ENCODE results near the gene ISG20.

Gene ISG20

GRCh38 chr15:88695101-88695500 lies 56.3 kb downstream of the ISG20 start:
- DNase-seq = no peak

DNA sequence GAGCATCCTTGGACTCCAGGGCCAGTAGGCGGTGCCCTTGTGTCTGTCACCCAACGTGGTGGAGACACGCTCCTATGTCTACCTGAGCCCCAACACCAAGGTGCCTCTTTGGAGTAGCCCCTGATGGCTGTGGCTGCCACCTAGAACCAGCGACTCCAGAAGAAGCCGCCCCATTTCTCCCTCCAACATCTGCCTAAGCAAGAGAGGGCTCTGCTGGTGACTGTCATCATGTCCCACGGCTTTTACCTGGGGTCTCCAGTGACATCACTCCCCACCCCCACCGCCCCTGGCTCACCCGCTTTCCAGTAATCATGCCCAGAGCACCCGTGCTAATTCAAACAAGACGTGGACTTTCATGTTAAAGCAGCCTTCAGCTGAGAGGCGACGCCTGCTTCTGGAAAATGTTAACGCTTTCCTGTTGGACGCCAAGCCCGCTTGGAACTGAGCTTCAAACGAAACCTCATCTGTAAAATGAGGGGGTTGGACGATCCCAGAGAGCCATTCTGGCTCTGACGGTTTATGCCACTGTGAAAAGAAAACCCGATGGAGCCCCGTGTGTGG lies 57.0 kb downstream of the ISG20 start:
- no peak for DNase-seq

DNA sequence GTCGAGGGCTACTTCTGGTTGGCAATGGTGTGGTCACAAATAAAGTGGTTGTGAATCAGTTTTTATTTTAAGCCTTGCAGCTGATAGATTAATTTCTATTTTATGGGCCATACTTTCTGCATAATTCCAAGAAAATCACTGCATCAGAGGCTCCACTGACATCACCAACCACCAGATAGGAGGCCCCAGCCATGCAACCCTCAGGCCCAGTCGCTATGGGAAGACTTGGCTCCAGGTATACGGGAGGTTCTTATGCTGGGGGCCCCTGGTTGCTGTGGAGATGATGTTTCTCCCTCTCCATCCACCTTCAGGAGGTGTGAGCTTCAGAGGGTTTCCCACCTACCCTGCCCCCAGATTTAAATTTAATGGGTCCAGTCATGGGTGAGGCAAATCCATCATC lies 57.4 kb downstream of the ISG20 start:
- no peak for DNase-seq

DNA sequence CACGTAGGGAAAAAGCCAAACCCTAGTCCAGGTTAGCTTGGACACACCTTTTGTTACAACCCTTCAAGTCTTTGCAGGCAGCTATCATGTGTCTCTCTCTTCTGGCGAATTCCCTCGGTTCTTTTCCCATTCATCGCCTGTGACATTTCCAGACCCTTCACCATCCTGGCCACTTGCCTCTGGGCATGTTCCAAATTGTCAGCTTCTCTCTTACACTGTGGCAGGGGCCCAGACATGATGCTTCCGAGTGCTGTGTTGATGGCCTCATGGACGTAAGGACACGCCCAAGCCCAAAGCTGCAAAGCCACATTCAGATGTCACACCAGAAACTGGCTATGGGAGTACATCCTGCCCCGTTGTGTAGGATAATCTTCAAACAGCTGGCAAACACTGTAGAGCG lies 58.5 kb downstream of the ISG20 start:
- DNase-seq = no peak

DNA sequence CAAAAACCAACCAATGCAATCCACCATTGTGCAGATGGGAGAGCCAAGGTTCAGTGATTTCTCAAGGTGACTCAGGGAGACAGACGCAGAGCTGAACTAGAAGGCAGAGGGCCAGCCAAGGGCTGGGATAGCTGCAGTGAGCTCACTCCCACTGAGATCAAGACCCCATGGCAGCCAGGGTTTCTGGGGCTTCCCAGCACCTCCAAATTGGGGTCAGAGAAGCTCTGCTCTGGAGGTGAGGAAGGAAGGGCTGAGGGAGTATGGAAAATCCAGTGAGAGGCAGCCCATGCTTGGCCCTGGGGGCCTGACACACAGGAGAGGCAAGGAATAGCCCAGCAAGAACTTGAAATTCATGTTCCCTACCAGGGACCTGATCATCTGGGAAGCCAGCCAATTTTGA lies 61.0 kb downstream of the ISG20 start:
- DNase-seq = no peak

DNA sequence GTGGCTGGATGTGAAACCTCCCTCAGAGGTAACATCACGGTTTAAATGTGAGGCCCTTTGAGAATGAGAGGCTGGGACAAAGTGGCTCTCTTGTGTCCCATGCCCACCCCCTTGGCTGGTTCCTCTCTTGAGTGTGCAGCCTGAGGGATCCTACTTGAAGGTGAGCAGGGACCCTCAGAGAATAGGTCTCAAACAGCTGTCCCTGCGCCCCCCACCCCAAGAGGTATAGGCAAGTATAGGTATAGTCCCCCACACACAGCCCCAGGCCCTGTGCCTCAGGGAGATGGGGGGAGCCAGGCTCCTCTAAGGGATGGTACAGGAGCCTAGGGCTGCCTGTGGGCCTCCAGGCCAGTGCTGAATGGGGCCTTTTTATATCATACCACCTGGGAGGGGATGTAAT lies 61.9 kb downstream of the ISG20 start:
- no peak for DNase-seq

DNA sequence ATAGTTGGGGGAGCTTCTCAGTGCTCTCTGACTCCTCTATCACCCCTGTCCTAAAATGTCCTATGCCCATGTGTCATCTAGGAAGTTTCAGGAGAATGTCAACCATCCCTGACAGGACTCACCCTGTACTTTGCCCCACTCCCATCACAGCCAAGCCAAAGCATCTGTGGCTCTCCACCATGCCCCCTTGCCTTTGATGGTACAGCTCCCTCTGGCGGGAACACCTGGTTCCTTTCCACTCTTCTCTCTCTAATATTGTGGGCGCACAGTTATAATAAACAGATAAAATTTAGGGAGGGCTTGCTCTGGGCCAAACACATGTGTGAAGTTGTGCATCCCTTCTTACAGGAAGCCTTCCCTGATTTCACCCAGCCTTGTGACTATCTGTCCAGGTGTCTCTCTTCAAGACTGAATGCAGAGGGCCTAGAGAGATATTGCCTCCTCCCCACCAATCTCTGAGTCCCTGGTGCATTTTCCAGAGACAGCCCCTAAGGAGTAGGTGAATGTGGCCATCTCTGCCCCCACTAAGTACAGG lies 62.8 kb downstream of the ISG20 start:
- DNase-seq = no peak

- no peak for DNase-seq
These were observed 64.2 kb downstream of the ISG20 start for GRCh38 chr15:88702983-88703382.

- no peak for DNase-seq
These were observed 64.7 kb downstream of the ISG20 start for GRCh38 chr15:88703533-88703932.

DNA sequence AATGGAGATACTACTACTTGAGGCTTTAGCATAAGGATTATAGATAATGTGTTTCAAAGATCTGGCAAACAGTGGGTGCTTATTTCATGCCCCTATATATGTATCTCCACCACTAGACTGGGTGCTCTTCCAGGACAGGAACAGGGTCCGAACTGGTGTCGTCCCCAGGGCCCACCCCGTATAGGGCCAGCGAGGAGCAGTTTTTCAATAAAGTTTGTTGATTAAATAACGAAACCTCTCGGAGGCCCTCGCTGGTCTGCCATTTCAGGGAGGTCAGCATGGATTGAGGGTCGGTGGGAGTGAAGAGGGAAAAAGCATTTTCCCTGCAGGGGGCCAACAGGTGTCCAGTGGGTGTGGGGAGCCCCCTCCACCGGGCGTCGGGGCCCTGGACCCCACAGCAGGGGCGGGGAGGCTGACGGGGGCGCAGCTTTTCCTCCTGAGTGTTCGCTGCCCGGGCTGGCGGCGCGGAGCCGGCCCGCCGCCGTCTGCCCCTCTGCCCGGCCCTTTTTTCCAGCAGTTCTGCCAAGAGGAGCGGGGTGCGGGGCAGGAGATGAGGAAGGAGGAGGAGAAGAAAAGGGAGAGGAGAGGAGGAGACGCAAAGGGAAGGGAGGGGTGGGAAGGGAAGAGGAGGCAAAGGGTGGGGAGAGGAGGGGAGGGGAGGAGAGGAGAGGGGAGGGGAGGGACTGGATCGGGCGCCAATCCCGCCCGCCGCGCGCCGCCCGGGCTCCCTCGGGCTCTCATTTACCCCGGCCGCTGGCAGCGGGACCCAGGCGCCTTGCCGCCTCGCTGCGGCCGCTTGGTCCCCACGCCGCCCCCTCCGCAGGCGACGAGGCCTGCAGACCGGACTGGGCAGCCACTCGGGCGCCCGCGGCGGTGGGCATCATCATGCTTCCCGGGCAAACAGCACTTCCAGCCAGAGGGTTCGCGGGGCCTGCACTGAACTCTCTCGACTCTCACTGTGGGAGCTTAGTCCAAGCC lies 66.3 kb downstream of the ISG20 start:
- DNase-seq = no peak

- no peak for DNase-seq
These were observed 67.0 kb downstream of the ISG20 start for GRCh38 chr15:88705769-88706165.
